Stimulated activated CD4-positive, alpha-beta T cell treated with anti-CD3 and anti-CD28 coated beads, Interleukin-12 subunit alpha, Interleukin-12 subunit beta, amount 100 ng/mL, for 4 hours (primary cell): ENCODE results near the gene CUEDC1.

Experiments used
- DNase-seq: peaks from one replicate; pipeline ENCODE4 v3.0.0-alpha.2; 2020

Gene CUEDC1

DNA sequence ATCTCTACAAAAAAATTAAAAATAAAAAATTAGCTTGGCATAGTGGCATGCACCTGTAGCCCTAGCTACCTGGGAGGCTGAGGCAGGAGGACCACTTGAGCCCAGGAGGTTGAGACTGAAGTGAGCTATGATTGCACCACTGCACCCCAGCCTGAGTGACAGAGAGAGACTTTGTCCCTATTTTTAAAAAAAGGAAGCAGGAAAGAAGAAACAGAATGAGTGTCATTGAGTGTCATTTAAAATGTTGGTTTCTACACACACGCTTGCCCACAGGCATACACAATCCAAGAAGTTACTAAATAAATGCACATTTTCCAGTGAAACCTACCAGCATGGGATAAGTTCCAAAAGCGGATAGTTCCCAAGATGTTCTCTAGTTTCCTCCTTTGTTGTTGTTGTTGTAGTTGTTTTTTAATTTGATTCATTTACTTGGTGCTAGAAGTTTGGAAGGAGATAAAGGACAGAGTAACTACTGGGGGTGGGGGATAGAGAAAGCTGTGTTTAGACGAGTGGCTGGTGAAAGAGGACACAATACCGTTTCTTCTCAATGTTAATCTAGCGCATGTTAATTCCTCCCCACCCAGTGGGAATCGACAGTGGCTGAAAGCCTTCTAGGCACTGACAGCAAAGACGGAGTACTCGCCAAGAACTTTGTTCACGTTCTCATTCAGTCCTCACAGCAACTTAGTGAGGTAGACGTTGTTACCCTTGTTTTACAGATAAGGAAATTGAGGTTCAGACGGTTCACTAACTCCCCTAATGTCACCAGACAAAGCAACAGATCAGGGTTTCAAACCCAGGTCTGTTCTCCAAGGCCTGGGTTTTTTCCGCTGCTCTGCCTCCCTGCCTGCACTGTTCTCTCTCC is 122.7 kb downstream of the CUEDC1 start:
- no peak for DNase-seq

DNA sequence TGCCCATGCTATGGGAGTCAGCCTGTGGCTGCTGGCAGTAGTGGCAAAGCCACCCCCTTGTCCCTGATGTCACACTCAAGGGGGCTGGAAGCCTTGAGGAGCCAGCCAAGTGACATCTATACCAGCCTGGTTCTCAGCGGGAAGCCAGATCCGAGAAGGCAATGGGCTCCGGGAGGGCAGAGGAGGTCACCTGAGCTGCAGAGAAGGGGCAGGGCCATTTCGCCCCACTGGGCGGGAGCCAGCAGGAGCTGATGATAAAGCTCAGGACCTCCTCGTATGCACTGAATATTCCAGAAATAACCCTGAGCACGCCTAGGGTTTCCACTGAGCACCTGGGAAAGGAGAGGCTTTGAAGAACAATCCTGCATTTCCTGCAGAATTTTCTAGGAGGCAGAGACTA is 124.3 kb downstream of the CUEDC1 start:
- DNase-seq, result no peak

GRCh38 chr17:57823469-57824401 is 131.5 kb downstream of the CUEDC1 start:
- no peak for DNase-seq

GRCh38 chr17:57819867-57820266 is 135.3 kb downstream of the CUEDC1 start:
- DNase-seq, result no peak

- no peak for DNase-seq
Measured at GRCh38 chr17:57819285-57819684, 135.9 kb downstream of the CUEDC1 start.

DNA sequence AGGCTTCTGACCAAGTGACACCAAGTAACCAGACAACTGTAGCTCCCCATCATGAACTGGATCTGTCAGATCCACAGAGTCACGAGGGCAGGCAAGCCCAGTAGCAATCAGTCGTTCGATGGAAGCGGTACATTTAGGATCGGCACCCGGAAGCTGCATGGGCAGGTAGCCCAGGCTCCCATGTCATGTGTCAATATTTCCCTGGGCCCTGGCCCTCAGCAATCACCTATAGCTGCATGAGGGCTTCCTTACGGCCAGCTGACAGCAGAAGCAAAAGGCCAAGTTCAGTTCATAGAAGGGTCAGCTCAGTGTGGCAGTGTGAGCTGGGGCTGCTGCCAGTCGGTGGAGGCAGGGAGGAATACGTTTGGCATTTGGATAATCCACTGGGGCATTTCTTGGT is 137.1 kb downstream of the CUEDC1 start:
- no peak for DNase-seq

GRCh38 chr17:57817299-57817698 is 137.9 kb downstream of the CUEDC1 start:
- no peak for DNase-seq

DNA sequence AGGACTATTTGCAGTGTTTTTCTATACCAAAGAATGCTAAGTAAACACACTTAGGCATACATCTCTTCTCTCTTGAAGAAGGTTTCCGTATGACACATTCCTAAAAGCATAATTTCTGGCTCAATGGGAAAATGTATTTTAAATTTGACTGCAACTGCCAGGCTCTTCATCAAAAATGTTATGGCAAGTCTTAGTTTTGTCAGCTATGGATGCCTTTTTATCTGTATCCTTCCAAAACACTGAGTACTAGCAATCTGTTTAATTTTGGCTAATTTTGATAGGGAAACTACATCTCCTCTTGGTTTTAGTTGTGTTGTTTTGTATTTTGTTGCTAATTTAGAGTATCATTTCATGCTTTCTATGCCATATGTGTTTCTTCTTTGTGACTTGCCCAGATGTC is 140.8 kb downstream of the CUEDC1 start:
- no peak for DNase-seq

GRCh38 chr17:57811638-57812280 is 143.5 kb downstream of the CUEDC1 start:
- DNase-seq, result no peak
